ENCODE data around the gene DOCK1. TPM values are rescaled to one million over a fixed set of nuclear protein-coding genes. Genes with fewer than 3 reads are reported as not detected.

Gene DOCK1
- total RNA-seq, 1 donor from 2014 or later: 72.6 TPM

DNA sequence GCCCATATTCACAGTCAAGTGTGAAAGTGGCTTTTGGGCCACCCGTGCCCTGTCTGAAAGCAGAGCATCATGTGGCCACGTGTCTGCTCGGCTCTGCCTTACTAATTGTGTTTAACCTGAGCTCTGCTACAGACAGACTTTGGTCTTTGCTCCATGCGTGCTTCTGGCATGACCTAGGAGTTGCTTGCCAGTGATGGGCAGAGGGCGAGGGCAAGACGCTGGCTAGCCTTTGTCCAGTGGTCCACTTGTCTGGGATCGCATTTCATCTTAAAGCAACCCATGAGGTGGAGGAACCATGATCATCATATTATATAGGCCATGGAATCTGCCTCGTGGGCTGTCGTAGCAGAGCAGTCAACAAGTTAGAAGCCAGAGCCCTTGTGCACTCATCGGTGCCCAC, 414.5 kb downstream of the DOCK1 start:
- Histone ChIP-seq H3K4me3 (no peak overlapping the region), H3K36me3 (no peaks in the 10 kb centered on the region), H3K79me2 (ENCODE audit: low read depth) (no peaks in the 10 kb centered on the region), H3K9ac (no peak overlapping the region), H3K9me3 (ENCODE audit: low read depth) (no peaks in the 10 kb centered on the region), H4K20me1 (ENCODE audit: low read depth) (no peaks in the 10 kb centered on the region), H3K4me2 (no peak overlapping the region), H2AFZ (replicated peaks) (no peak overlapping the region), H3F3A (ENCODE audit: low read depth) (no peaks in the 10 kb centered on the region), H3K4me1 (no peaks in the 10 kb centered on the region), H3K27ac (no peak overlapping the region), H3K27me3 (no peaks in the 10 kb centered on the region)
- Mint-ChIP-seq H3K4me3 (no peak overlapping the region), H3K36me3 (peaks cover 2% of the 10 kb centered on the region), H3K4me1 (peaks cover 6% of the 10 kb centered on the region), H3K27me3 (ENCODE audit: insufficient read depth, low read depth) (no peaks in the 10 kb centered on the region), H3K9me3 (no peaks in the 10 kb centered on the region), H3K27ac (no peak overlapping the region)
- no peak for DNase-seq (ENCODE audit: low spot score)
- no peak for TF ChIP-seq EZH2phosphoT487 (IDR thresholded peaks at IDR 0.05)
- TF ChIP-seq EZH2 (IDR thresholded peaks at IDR 0.05): no peak
- TF ChIP-seq, protein P1, sequence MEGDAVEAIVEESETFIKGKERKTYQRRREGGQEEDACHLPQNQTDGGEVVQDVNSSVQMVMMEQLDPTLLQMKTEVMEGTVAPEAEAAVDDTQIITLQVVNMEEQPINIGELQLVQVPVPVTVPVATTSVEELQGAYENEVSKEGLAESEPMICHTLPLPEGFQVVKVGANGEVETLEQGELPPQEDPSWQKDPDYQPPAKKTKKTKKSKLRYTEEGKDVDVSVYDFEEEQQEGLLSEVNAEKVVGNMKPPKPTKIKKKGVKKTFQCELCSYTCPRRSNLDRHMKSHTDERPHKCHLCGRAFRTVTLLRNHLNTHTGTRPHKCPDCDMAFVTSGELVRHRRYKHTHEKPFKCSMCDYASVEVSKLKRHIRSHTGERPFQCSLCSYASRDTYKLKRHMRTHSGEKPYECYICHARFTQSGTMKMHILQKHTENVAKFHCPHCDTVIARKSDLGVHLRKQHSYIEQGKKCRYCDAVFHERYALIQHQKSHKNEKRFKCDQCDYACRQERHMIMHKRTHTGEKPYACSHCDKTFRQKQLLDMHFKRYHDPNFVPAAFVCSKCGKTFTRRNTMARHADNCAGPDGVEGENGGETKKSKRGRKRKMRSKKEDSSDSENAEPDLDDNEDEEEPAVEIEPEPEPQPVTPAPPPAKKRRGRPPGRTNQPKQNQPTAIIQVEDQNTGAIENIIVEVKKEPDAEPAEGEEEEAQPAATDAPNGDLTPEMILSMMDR (IDR thresholded peaks at IDR 0.05): no peak

DNA sequence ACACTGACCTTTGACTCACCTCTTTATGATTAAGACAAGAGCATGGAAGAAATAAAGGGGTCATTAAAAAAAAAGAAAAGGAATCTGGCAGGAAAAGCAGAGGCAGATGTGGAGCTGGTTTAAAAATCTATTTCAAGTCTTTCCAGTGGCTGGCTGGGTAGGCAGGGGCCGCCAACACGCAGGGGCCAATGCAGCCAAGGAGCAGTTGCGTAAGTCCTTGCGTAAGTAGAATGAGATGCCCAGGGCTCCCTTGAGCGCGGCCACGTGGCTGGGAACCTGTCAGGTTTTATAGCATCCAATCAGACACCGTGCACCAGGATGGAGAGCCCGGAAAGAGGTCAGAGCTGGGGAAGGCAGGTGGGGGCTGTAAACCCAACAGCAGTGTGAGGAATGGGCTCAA, 414.9 kb downstream of the DOCK1 start:
- Histone ChIP-seq H3K9ac (no peak overlapping the region), H3K27me3 (no peaks in the 10 kb centered on the region), H2AFZ (replicated peaks) (no peak overlapping the region), H3K4me3 (no peak overlapping the region), H3K79me2 (ENCODE audit: low read depth) (no peaks in the 10 kb centered on the region), H3F3A (ENCODE audit: low read depth) (no peaks in the 10 kb centered on the region), H4K20me1 (ENCODE audit: low read depth) (no peaks in the 10 kb centered on the region), H3K27ac (no peak overlapping the region), H3K4me1 (no peaks in the 10 kb centered on the region), H3K36me3 (no peaks in the 10 kb centered on the region), H3K9me3 (ENCODE audit: low read depth) (no peaks in the 10 kb centered on the region), H3K4me2 (no peak overlapping the region)
- Mint-ChIP-seq H3K27me3 (ENCODE audit: insufficient read depth, low read depth) (no peaks in the 10 kb centered on the region), H3K4me1 (peaks cover 6% of the 10 kb centered on the region), H3K9me3 (no peaks in the 10 kb centered on the region), H3K27ac (no peak overlapping the region), H3K36me3 (peaks cover 2% of the 10 kb centered on the region), H3K4me3 (no peak overlapping the region)
- DNase-seq (ENCODE audit: low spot score): no peak
- TF ChIP-seq EZH2 (IDR thresholded peaks at IDR 0.05): no peak
- no peak for TF ChIP-seq EZH2phosphoT487 (IDR thresholded peaks at IDR 0.05)
- TF ChIP-seq, protein P1 (IDR thresholded peaks at IDR 0.05): no peak

GRCh38 chr10:127322286-127322685, 417.1 kb downstream of the DOCK1 start:
- H3K4me3 ChIP-seq: no peak overlapping the region
- H3K4me1 Mint-ChIP-seq: peaks cover 6% of the 10 kb centered on the region
- no peaks in the 10 kb centered on the region for H3K36me3 ChIP-seq
- no peaks in the 10 kb centered on the region for H3K9me3 ChIP-seq (ENCODE audit: low read depth)
- H3K27me3 ChIP-seq: no peaks in the 10 kb centered on the region
- no peaks in the 10 kb centered on the region for H3K36me3 Mint-ChIP-seq
- no peaks in the 10 kb centered on the region for H4K20me1 ChIP-seq (ENCODE audit: low read depth)
- no peaks in the 10 kb centered on the region for H3K4me1 ChIP-seq
- H3K4me2 ChIP-seq: no peak overlapping the region
- TF ChIP-seq EZH2 (IDR thresholded peaks at IDR 0.05) (no peak), EZH2phosphoT487 (IDR thresholded peaks at IDR 0.05) (no peak)
- TF ChIP-seq, protein P1 (IDR thresholded peaks at IDR 0.05): no peak
- H3K9me3 Mint-ChIP-seq: no peaks in the 10 kb centered on the region
- no peaks in the 10 kb centered on the region for H3F3A ChIP-seq (ENCODE audit: low read depth)
- no peaks in the 10 kb centered on the region for H3K79me2 ChIP-seq (ENCODE audit: low read depth)
- no peaks in the 10 kb centered on the region for H3K27me3 Mint-ChIP-seq (ENCODE audit: insufficient read depth, low read depth)
- no peak overlapping the region for H3K9ac ChIP-seq
- H3K27ac ChIP-seq: no peak overlapping the region
- H2AFZ ChIP-seq (replicated peaks): no peak overlapping the region
- H3K4me3 Mint-ChIP-seq: no peak overlapping the region
- DNase-seq (ENCODE audit: low spot score): no peak
- no peak overlapping the region for H3K27ac Mint-ChIP-seq
